Neural progenitor cell (in vitro differentiated cells): ENCODE data around the gene LRRC26.

Source experiments
- EZH2 ChIP-seq: fragments of 200-600 bp; sonication (generic); IDR thresholded peaks from 2 replicates; pipeline ENCODE4 v1.6.1; 2017; ENCODE audit warnings: antibody characterized with exemption, mild to moderate bottlenecking, moderate library complexity
- EZH2phosphoT487 ChIP-seq: fragments of 200-600 bp; sonication (generic); IDR thresholded peaks from 2 replicates; pipeline ENCODE4 v1.6.1; 2017; ENCODE audit warnings: antibody characterized with exemption
- TF ChIP-seq, protein P1 (sequence below): fragments of 200-600 bp; sonication (generic); IDR thresholded peaks from 2 replicates; pipeline ENCODE4 v1.5.1; 2017; ENCODE audit warnings: antibody characterized with exemption, mild to moderate bottlenecking

DNA sequence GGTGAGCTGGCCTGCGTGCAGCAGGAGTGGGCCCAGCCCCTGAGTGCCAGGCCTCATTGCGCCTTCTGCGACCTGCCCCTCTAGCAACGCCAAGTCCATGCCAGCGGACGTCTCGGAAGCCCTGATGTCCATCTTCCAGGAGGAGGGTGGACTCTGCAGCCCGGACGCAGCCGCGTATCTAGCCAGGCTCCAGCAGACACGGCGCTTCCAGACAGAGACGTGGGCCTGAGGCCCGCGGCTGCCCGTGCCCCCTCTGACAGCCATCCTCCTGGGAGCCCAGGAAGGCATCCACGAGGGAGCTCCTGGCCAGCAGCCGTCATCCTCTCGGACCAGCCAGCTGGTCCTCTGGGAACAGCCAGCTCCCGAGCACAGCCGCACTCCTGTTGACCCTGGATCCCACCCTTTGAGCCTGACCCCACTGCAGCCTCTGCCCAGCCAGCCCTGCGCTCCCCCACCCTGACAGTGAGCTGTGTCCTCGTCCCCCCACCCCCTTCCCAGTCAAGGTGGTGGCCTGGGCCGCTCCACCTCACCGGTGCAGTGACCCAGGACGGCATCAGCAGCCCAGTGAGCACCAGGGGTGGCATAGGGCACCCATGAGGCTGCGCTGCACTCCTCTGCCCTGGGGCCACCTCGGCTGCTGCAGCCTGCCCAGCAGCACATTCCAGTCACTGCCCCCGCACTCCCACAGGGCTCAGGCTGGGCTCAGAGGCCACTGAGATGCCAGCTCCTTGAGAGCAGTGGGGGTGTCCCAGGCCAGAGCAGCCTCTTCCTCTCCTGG, 46.5 kb upstream of the LRRC26 start:
- TF ChIP-seq, protein P1, sequence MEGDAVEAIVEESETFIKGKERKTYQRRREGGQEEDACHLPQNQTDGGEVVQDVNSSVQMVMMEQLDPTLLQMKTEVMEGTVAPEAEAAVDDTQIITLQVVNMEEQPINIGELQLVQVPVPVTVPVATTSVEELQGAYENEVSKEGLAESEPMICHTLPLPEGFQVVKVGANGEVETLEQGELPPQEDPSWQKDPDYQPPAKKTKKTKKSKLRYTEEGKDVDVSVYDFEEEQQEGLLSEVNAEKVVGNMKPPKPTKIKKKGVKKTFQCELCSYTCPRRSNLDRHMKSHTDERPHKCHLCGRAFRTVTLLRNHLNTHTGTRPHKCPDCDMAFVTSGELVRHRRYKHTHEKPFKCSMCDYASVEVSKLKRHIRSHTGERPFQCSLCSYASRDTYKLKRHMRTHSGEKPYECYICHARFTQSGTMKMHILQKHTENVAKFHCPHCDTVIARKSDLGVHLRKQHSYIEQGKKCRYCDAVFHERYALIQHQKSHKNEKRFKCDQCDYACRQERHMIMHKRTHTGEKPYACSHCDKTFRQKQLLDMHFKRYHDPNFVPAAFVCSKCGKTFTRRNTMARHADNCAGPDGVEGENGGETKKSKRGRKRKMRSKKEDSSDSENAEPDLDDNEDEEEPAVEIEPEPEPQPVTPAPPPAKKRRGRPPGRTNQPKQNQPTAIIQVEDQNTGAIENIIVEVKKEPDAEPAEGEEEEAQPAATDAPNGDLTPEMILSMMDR: no peak
- no peak for TF ChIP-seq EZH2phosphoT487
- no peak for TF ChIP-seq EZH2
